IMR-90 (cell line): Measurements from ENCODE around the gene CACNG5. TPM values are rescaled to one million over a fixed set of nuclear protein-coding genes. Genes with fewer than 3 reads are reported as not detected.

ENCODE experiments used
- ATAC-seq: fragments of 200-7000 bp; cut with Tn5 transposase; 2 replicates; pipeline ENCODE4 v1.9.1; 2020; ENCODE audit warnings: low read depth, mild to moderate bottlenecking, moderate library complexity
- BruUV-seq: library from RNA; stranded (reverse); fragments of 400-500 nt; replicated peaks from 2 replicates; lab custom pipeline; 2021; lab: Mats Ljungman, UMichigan
- CTCF ChIA-PET: fragments of 300-600 bp; formaldehyde crosslinking; extraction: SDS; loops from one replicate; lab custom pipeline; 2021; ENCODE audit warnings: antibody characterized with exemption; lab: Yijun Ruan, JAX
- POLR2A ChIA-PET: fragments of 300-600 bp; sonication (Branson Sonifier 250); formaldehyde crosslinking; loops from one replicate; lab custom pipeline; 2022; ENCODE audit warnings: antibody characterized with exemption; ENCODE audit not compliant: unreplicated experiment; lab: Charles Lee
- DNase-seq: peaks from one replicate; pipeline ENCODE4 v3.0.0; 2013
- H2AFZ ChIP-seq: replicated peaks from 2 replicates; pipeline ENCODE3; 2013; ENCODE audit warnings: low read length, mild to moderate bottlenecking; ENCODE audit not compliant: poor library complexity
- H2AK5ac ChIP-seq: 2 replicates; pipeline ENCODE4 v1.6.1; 2013; ENCODE audit warnings: low read depth, low read length, inconsistent platforms
- H2AK9ac ChIP-seq: replicated peaks from 2 replicates; pipeline ENCODE3; 2013; ENCODE audit warnings: mild to moderate bottlenecking, low read depth, low read length, moderate library complexity; ENCODE audit not compliant: poor library complexity
- H2BK120ac ChIP-seq: 2 replicates; pipeline ENCODE4 v1.6.1; 2013; ENCODE audit warnings: low read depth, low read length, inconsistent platforms
- H2BK15ac ChIP-seq: 3 replicates; pipeline ENCODE4 v1.6.1; 2013; ENCODE audit warnings: low read depth, low read length, inconsistent platforms
- H2BK20ac ChIP-seq: 2 replicates; pipeline ENCODE4 v1.6.1; 2013; ENCODE audit warnings: low read depth, mild to moderate bottlenecking, inconsistent platforms, low read length, moderate library complexity
- H2BK5ac ChIP-seq: 2 replicates; pipeline ENCODE4 v1.6.1; 2013; ENCODE audit warnings: mild to moderate bottlenecking, low read depth, low read length, inconsistent platforms; ENCODE audit not compliant: poor library complexity, severe bottlenecking
- H3K14ac ChIP-seq: replicated peaks from 2 replicates; pipeline ENCODE4 v1.6.1; 2013; ENCODE audit warnings: low read depth, low read length, inconsistent platforms
- H3K18ac ChIP-seq: 2 replicates; pipeline ENCODE4 v1.6.1; 2013; ENCODE audit warnings: low read depth, low read length, control low read depth
- H3K23ac ChIP-seq: 2 replicates; pipeline ENCODE4 v1.6.1; 2013; ENCODE audit warnings: low read depth, low read length, inconsistent platforms
- H3K27ac ChIP-seq: 2 replicates; pipeline ENCODE4 v1.5.1; 2013; ENCODE audit warnings: mild to moderate bottlenecking, control low read depth, low read length; ENCODE audit not compliant: insufficient read depth
- H3K27me3 ChIP-seq: 2 replicates; pipeline ENCODE4 v1.6.1; 2013; ENCODE audit warnings: low read length; ENCODE audit not compliant: control insufficient read depth, insufficient read depth
- H3K36me3 ChIP-seq: 2 replicates; pipeline ENCODE4 v1.6.1; 2013; ENCODE audit warnings: low read length, mixed read lengths; ENCODE audit not compliant: control insufficient read depth, insufficient read depth
- H3K4ac ChIP-seq: 2 replicates; pipeline ENCODE4 v1.6.1; 2013; ENCODE audit warnings: low read depth, low read length, inconsistent platforms
- H3K4me1 ChIP-seq: 2 replicates; pipeline ENCODE4 v1.6.1; 2013; ENCODE audit warnings: low read length, mixed read lengths; ENCODE audit not compliant: control insufficient read depth, insufficient read depth
- H3K4me2 ChIP-seq: 2 replicates; pipeline ENCODE4 v1.6.1; 2013; ENCODE audit warnings: low read depth, mild to moderate bottlenecking, control low read depth, low read length, moderate library complexity
- H3K4me3 ChIP-seq: 2 replicates; pipeline ENCODE4 v1.5.1; 2013; ENCODE audit warnings: low read depth, mild to moderate bottlenecking, control low read depth, low read length, moderate library complexity; ENCODE audit not compliant: insufficient read depth
- H3K56ac ChIP-seq: 2 replicates; pipeline ENCODE4 v1.6.1; 2013; ENCODE audit warnings: low read length, inconsistent platforms; ENCODE audit not compliant: insufficient read depth; ENCODE audit errors: extremely low read depth
- H3K79me1 ChIP-seq, 2 experiments: 2 replicates each; pipeline ENCODE4 v1.6.1; 2013; ENCODE audit warnings: low read length in 2 of 2, inconsistent platforms in 1 of 2, low read depth in 1 of 2
- H3K9ac ChIP-seq: 2 replicates; pipeline ENCODE4 v1.6.1; 2013; ENCODE audit warnings: low read depth, low read length, control low read depth
- H3K9me1 ChIP-seq: 2 replicates; pipeline ENCODE4 v1.6.1; 2013; ENCODE audit warnings: low read length, inconsistent platforms; ENCODE audit not compliant: insufficient read depth
- H3K9me3 ChIP-seq: 2 replicates; pipeline ENCODE4 v1.6.1; 2013; ENCODE audit warnings: low read length; ENCODE audit not compliant: control insufficient read depth, insufficient read depth
- H4K20me1 ChIP-seq: 2 replicates; pipeline ENCODE4 v1.6.1; 2013; ENCODE audit warnings: low read length, inconsistent platforms; ENCODE audit not compliant: insufficient read depth
- H4K5ac ChIP-seq: 2 replicates; pipeline ENCODE4 v1.6.1; 2013; ENCODE audit warnings: mild to moderate bottlenecking, low read depth, low read length, control low read depth
- H4K8ac ChIP-seq, 2 experiments: 2 replicates each; pipeline ENCODE4 v1.6.1; 2013; ENCODE audit warnings: low read depth in 2 of 2, low read length in 2 of 2, control low read depth in 1 of 2, inconsistent platforms in 1 of 2
- H4K91ac ChIP-seq: 2 replicates; pipeline ENCODE4 v1.6.1; 2013; ENCODE audit warnings: low read depth, low read length, inconsistent platforms; ENCODE audit not compliant: insufficient read depth
- CEBPB ChIP-seq: IDR thresholded peaks from 2 replicates; pipeline ENCODE4 v1.6.1; 2012; ENCODE audit warnings: low read depth, low read length, improper control_type of control experiment
- NFE2L2 ChIP-seq: fragments of 150-350 bp; IDR thresholded peaks from 2 replicates; pipeline ENCODE4 v1.6.1; 2016; ENCODE audit warnings: low read depth, mild to moderate bottlenecking, low read length
- WGBS, 2 experiments: methylation state at CpG; one replicate each; pipeline versions ENCODE4 v1.1.5 to v1.1.7; 2013; ENCODE audit warnings: missing lambda C conversion rate in 2 of 2; ENCODE audit not compliant: insufficient read length in 1 of 2; ENCODE audit errors: extremely low coverage in 2 of 2; 5-methylcytosine and 5-hydroxymethylcytosine counted together
- dilution Hi-C: fragments of 300-500 bp; cut with HindIII; formaldehyde crosslinking; loops from one replicate; pipeline ENCODE4 v1.14.3; 2018; ENCODE audit warnings: low sequenced_read_pairs; ENCODE audit not compliant: unreplicated experiment
- in situ Hi-C: fragments of 300-500 bp; cut with MboI; formaldehyde crosslinking; loops from 3 replicates; pipeline ENCODE4 v1.14.3; 2019; ENCODE audit warnings: low sequenced_read_pairs, inconsistent platforms, mixed read lengths
- intact Hi-C: fragments of 100-400 bp; cut with micrococcal nuclease; formaldehyde crosslinking; loops from 2 replicates; pipeline ENCODE4 v1.10.0; 2022
- polyA plus RNA-seq, 3 experiments: library from polyadenylated mRNA; depleted of rRNA; stranded (reverse); fragments of >200 nt; gene quantifications; 2 replicates each; pipeline ENCODE4 v1.2.3, GENCODE V29; 2012; ENCODE audit warnings: low replicate concordance in 1 of 3
- total RNA-seq: library from RNA; depleted of rRNA; stranded (reverse); fragments of >200 nt; gene quantifications from 2 replicates; pipeline ENCODE4 v1.2.3, GENCODE V29; 2012

The CACNG5 gene
- total and polyA plus RNA-seq, 2 of the 4 experiments (the other 2 are of a cell fraction): not detected

- ChIA-PET POLR2A (no interaction called here), CTCF (no interaction called here)
- no peak overlapping the region for H2AFZ ChIP-seq
- no peak overlapping the region for H2BK5ac ChIP-seq
- ATAC-seq (no peak), DNase-seq (no peak)
- H3K9me3 ChIP-seq: peaks cover 4% of the 10 kb centered on the region
- H4K20me1 ChIP-seq: no peaks in the 10 kb centered on the region
- no peak overlapping the region for H3K4ac ChIP-seq
- no peak overlapping the region for H3K56ac ChIP-seq
- H4K5ac ChIP-seq: no peak overlapping the region
- H3K36me3 ChIP-seq: no peaks in the 10 kb centered on the region
- no peaks in the 10 kb centered on the region for H3K79me1 ChIP-seq
- WGBS, 2 experiments: 100% methylated on average over 1 of the region's 4 CpGs; no CpG with 5 or more reads in 1 of the 2 experiments
- no peak overlapping the region for H2BK20ac ChIP-seq
- H3K18ac ChIP-seq: no peak overlapping the region
- no peak overlapping the region for H3K9ac ChIP-seq
- H2AK9ac ChIP-seq: no peak overlapping the region
- in situ Hi-C loops (no loop called here), intact Hi-C loops (no loop called here), dilution Hi-C loops (no loop called here)
- no peak overlapping the region for H2BK15ac ChIP-seq
- BruUV-seq: no TSS peak
- no peak overlapping the region for H3K14ac ChIP-seq
- no peak overlapping the region for H2AK5ac ChIP-seq
- H3K4me1 ChIP-seq: no peaks in the 10 kb centered on the region
- no peak for TF ChIP-seq NFE2L2
- peak; percentile 38; the same call in 1 of the 2 replicates for TF ChIP-seq CEBPB
- H3K4me3 ChIP-seq: no peak overlapping the region
- H3K23ac ChIP-seq: no peak overlapping the region
- H4K91ac ChIP-seq: no peak overlapping the region
- peaks cover 35% of the 10 kb centered on the region for H3K27me3 ChIP-seq
- H2BK120ac ChIP-seq: no peak overlapping the region
- no peaks in the 10 kb centered on the region for H3K9me1 ChIP-seq
- H4K8ac ChIP-seq: no peak overlapping the region
- H3K4me2 ChIP-seq: no peak overlapping the region
- no peak overlapping the region for H3K27ac ChIP-seq
These were observed 86.0 kb downstream of the CACNG5 start for GRCh38 chr17:66920950-66921349.
